Measurements from ENCODE around the gene TRIAP1. TPM values are rescaled to one million over a fixed set of nuclear protein-coding genes. Genes with fewer than 3 reads are reported as not detected.

TRIAP1 gene
- 10 to 100 TPM; 24.4 to 27.2 TPM for total RNA-seq

GRCh38 chr12:120445911-120446843, at the start of gene TRIAP1, which contains the start of gene GATC:
TSS of gene TRIAP1 (minus strand) at chr12:120446384. CDS start at chr12:120446372, 12 bp downstream.
TSS of gene GATC (plus strand) at chr12:120446444. CDS start at chr12:120446481, 37 bp downstream.

DNA sequence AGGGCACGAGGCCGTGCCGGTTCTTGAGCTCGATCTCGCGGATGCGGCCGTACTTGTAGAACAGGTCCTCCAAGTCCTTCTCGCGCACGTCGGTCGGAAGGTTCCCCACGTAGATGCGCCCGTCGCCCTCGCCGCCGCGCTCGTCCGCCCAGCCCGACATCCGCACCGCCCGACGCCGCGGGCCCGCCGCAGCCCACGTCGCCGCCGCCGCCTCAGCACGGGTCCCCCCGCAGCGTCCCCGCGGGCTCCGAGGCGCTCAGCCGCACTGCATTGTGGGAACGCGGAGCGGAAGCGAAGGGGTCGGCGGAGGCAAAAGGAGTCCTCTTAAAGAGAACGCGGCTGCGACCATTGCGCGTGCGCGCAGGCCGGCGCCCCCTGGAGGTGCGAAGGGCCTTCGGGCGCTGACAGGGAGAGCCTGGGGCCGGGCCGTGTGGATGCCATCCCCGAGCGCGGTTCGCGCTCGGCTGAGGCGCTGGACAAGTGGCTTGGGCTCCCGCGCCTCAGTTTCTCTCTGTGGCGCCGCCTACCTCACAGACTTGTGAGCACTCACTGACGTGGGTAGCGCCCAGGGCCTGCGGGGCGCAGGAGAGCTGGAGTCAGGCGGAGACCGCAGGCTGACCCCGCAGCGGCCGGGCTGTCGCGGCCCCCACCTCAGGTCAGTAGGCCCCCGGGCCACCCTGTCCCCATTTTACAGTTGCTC, 23.4 kb upstream of the TRIAP1 start, which contains the start of gene SRSF9:
SRSF9 (minus strand) TSS at position 299 of the 700 bp plus-strand sequence; CDS start at position 160, 139 bp downstream.

DNA sequence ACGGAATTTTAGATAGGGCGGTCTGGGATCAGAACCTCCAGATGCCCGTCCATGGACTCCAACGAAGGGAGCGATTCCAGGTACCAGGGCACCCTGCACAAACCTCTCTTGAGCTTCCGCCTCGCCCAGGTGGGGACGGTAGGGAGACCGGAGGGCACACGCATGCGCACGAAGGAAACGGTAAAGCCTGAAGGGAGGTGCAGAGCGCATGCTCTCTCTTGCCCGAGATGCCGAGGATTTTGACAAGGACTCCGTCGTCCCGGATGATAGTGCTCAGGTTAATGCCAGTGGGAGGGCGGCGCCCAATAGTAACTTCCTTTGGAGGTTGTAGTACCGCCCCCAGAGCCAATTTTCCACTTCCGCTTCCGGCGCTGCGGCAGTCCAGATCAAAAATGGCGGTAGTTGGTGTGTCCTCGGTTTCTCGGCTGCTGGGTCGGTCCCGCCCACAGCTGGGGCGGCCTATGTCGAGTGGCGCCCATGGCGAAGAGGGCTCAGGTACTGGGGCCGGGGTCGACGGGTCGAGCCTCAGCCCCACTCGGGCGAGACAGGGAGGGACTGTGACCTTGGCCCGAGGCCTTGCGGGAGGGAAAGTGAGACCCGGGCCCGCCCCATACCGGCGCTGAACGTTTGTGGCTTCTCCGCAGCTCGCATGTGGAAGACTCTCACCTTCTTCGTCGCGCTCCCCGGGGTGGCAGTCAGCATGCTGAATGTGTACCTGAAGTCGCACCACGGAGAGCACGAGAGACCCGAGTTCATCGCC, 8.3 kb downstream of the TRIAP1 start, which contains the start of gene COX6A1:
COX6A1 (plus strand) TSS at position 379 of the 760 bp plus-strand sequence; CDS start at position 393, 14 bp downstream.

Other genes with a start within 250 kb of the TRIAP1 start
- 1,000 to 10,000 TPM; 2,504 to 2,739 TPM for gene RPLP0, start 245.3 kb downstream of the TRIAP1 start, total RNA-seq
- 100 to 1,000 TPM; 213 to 220 TPM for gene PXN, start 180.7 kb downstream of the TRIAP1 start, total RNA-seq
- 1,000 to 10,000 TPM; 4,740 to 5,284 TPM for gene RNU4-2, start 154.5 kb downstream of the TRIAP1 start, total RNA-seq
- gene RNU4-1, start 153.1 kb downstream of the TRIAP1 start, total RNA-seq, result 1,000 to 10,000 TPM; 1,844 to 2,200 TPM
- 1 to 10 TPM; 1.5 to 1.6 TPM for gene SIRT4, start 144.1 kb downstream of the TRIAP1 start, total RNA-seq
- not detected for gene PLA2G1B, start 118.6 kb downstream of the TRIAP1 start, total RNA-seq
- gene MSI1, start 77.2 kb downstream of the TRIAP1 start, total RNA-seq, result not detected
- 100 to 1,000 TPM; 251 to 266 TPM for gene COX6A1, start 8.3 kb downstream of the TRIAP1 start, total RNA-seq
- gene GATC, start 60 bp upstream of the TRIAP1 start, total RNA-seq, result 10 to 100 TPM; 27.0 to 31.4 TPM
- gene SRSF9, start 23.4 kb upstream of the TRIAP1 start, total RNA-seq, result 100 to 1,000 TPM; 152 to 155 TPM
- gene DYNLL1, start 49.7 kb upstream of the TRIAP1 start, total RNA-seq, result 100 to 1,000 TPM; 230 to 234 TPM
- gene COQ5, start 82.8 kb upstream of the TRIAP1 start, total RNA-seq, result 10 to 100 TPM; 27.6 to 27.8 TPM
- 100 to 1,000 TPM; 189 to 193 TPM for gene RNF10, start 88.0 kb upstream of the TRIAP1 start, total RNA-seq
- 10 to 100 TPM; 53.5 to 55.4 TPM for gene POP5, start 135.0 kb upstream of the TRIAP1 start, total RNA-seq
- under 1 TPM; 0.68 to 0.79 TPM for gene CABP1, start 194.2 kb upstream of the TRIAP1 start, total RNA-seq
- gene MLEC, start 240.8 kb upstream of the TRIAP1 start, total RNA-seq, result 10 to 100 TPM; 70.2 to 70.6 TPM